ENCODE data around the gene ZNF256. TPM values are rescaled to one million over a fixed set of nuclear protein-coding genes. Genes with fewer than 3 reads are reported as not detected.

ZNF256 gene
- total and polyA plus RNA-seq, 2 of the 13 experiments (the other 11 are each of a cell fraction or from before 2014, with no cell fraction given), result 3.8 to 6.0 TPM

DNA sequence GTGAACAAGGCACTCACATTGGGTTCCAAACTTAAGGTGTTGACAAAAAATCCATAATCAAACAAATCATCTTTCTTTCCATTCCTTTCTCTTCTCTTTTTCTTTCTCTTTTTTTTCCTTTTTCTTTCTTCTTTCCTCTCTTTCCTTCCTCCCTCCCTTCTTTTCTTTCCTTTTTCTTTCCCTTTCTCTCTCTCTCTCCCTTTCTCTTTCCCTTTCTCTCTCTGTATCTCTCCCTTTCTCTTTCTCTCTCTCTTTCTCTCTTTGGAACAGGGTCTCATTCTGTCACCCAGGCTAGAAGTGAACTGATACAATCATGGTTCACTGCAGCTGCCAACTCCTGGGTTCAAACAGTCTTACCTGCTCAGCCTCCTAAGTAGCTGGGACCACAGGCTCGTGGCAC is 14.3 kb upstream of the ZNF256 start (continued):
- TF ChIP-seq, protein P1, sequence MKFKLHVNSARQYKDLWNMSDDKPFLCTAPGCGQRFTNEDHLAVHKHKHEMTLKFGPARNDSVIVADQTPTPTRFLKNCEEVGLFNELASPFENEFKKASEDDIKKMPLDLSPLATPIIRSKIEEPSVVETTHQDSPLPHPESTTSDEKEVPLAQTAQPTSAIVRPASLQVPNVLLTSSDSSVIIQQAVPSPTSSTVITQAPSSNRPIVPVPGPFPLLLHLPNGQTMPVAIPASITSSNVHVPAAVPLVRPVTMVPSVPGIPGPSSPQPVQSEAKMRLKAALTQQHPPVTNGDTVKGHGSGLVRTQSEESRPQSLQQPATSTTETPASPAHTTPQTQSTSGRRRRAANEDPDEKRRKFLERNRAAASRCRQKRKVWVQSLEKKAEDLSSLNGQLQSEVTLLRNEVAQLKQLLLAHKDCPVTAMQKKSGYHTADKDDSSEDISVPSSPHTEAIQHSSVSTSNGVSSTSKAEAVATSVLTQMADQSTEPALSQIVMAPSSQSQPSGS (CRISPR knock-in tag; IDR thresholded peaks at IDR 0.05), result no peak
- TF ChIP-seq, protein P2, sequence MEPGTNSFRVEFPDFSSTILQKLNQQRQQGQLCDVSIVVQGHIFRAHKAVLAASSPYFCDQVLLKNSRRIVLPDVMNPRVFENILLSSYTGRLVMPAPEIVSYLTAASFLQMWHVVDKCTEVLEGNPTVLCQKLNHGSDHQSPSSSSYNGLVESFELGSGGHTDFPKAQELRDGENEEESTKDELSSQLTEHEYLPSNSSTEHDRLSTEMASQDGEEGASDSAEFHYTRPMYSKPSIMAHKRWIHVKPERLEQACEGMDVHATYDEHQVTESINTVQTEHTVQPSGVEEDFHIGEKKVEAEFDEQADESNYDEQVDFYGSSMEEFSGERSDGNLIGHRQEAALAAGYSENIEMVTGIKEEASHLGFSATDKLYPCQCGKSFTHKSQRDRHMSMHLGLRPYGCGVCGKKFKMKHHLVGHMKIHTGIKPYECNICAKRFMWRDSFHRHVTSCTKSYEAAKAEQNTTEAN (CRISPR knock-in tag; conservative IDR thresholded peaks at IDR 0.05), result no peak
- no peak for TF ChIP-seq ZNF256 (CRISPR knock-in tag; conservative IDR thresholded peaks at IDR 0.05)
- no peak for TF ChIP-seq PAX8 (CRISPR knock-in tag; IDR thresholded peaks at IDR 0.05; ENCODE audit: borderline replicate concordance)
- TF ChIP-seq ZNF44 (CRISPR knock-in tag; IDR thresholded peaks at IDR 0.05), result no peak
- TF ChIP-seq, protein P3, sequence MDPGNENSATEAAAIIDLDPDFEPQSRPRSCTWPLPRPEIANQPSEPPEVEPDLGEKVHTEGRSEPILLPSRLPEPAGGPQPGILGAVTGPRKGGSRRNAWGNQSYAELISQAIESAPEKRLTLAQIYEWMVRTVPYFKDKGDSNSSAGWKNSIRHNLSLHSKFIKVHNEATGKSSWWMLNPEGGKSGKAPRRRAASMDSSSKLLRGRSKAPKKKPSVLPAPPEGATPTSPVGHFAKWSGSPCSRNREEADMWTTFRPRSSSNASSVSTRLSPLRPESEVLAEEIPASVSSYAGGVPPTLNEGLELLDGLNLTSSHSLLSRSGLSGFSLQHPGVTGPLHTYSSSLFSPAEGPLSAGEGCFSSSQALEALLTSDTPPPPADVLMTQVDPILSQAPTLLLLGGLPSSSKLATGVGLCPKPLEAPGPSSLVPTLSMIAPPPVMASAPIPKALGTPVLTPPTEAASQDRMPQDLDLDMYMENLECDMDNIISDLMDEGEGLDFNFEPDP (CRISPR knock-in tag; conservative IDR thresholded peaks at IDR 0.05), result no peak
- no peak for TF ChIP-seq KLF16 (CRISPR knock-in tag; IDR thresholded peaks at IDR 0.05)

DNA sequence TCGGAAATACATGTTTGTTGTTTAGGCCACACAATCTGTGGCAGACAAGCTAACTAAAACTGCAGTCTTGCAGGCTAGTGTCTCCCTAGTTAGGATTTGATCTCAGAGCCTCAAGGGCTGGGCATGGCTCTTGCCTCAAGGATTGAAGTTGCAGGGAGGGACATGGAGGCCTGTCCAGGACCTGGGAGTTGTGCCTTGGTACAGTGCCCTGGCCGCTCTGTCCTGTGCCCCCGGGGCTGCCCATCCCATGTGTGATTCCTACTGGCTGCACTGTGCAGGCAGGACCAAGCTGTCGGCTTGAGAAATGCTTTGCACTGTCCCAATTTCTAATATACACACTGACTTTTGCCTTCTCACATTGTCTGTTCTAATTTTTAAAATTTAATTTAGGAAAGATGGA is 7.5 kb upstream of the ZNF256 start:
- Histone ChIP-seq H3K4me1 (ENCODE audit: insufficient read depth, low read length) (no peaks in the 10 kb centered on the region), H3K36me3 (replicated peaks in 1 of 2; ENCODE audit: control insufficient read depth in 1 of 2, insufficient read depth in 2 of 2, low read length in 2 of 2) (no peaks in the 10 kb centered on the region), H3K27me3 (ENCODE audit: control insufficient read depth in 1 of 2, insufficient read depth in 2 of 2, low read length in 2 of 2) (no peaks in the 10 kb centered on the region), H3K4me3 (replicated peaks in 1 of 3; ENCODE audit: insufficient read depth in 1 of 3, low read depth in 2 of 3, low read length in 3 of 3) (no peak overlapping the region; a peak in 1 of 6 replicates), H3K27ac (ENCODE audit: extremely low read length, insufficient read depth, low read length) (no peak overlapping the region), H3K79me2 (ENCODE audit: insufficient read depth, low read length) (no peaks in the 10 kb centered on the region), H3K9me3 (ENCODE audit: low read length) (peaks cover 62% of the 10 kb centered on the region), H3K4me2 (ENCODE audit: low read depth, low read length) (no peak overlapping the region), H4K20me1 (ENCODE audit: insufficient read depth, low read length) (no peaks in the 10 kb centered on the region), H3K9ac (ENCODE audit: insufficient read depth, low read depth, low read length) (no peak overlapping the region), H2AFZ (ENCODE audit: low read length) (no peak overlapping the region)
- WGBS (ENCODE audit: low lambda C conversion rate), result 12% methylated on average over 3 of the region's 4 CpGs
- in situ Hi-C loops (cut with HindIII; ENCODE audit: extremely low pct_ligation_motif_present, low pct_unique_long_range_greater_than_20kb), result no loop called here
- intact Hi-C loops (cut with micrococcal nuclease; ENCODE audit: unreplicated experiment), result no loop called here
- POLR2A ChIA-PET, result no interaction called here
- no peak for FAIRE-seq
- no TSS peak for BruUV-seq (replicated peaks)
- no peak for DNase-seq (ENCODE audit: low spot score)
- ATAC-seq, result no peak
- CTCF ChIA-PET (ENCODE audit: low intra/inter-chr PET ratio, low total read pairs), result no interaction called here
- TF ChIP-seq POLR2AphosphoS2 (IDR thresholded peaks at IDR 0.05; ENCODE audit: low read depth, low read length) (no peak), TGIF2 (CRISPR knock-in tag; IDR thresholded peaks at IDR 0.05) (no peak), NFKBIZ (CRISPR knock-in tag; IDR thresholded peaks at IDR 0.05) (no peak), ZNF121 (CRISPR knock-in tag; IDR thresholded peaks at IDR 0.05) (no peak), ZNF7 (CRISPR knock-in tag; IDR thresholded peaks at IDR 0.05) (no peak), SMARCE1 (IDR thresholded peaks at IDR 0.05; ENCODE audit: borderline replicate concordance) (no peak), ZNF329 (CRISPR knock-in tag; IDR thresholded peaks at IDR 0.05; ENCODE audit: low read depth) (no peak), DNMT1 (CRISPR knock-in tag; IDR thresholded peaks at IDR 0.05) (no peak)
- TF ChIP-seq, protein P4, sequence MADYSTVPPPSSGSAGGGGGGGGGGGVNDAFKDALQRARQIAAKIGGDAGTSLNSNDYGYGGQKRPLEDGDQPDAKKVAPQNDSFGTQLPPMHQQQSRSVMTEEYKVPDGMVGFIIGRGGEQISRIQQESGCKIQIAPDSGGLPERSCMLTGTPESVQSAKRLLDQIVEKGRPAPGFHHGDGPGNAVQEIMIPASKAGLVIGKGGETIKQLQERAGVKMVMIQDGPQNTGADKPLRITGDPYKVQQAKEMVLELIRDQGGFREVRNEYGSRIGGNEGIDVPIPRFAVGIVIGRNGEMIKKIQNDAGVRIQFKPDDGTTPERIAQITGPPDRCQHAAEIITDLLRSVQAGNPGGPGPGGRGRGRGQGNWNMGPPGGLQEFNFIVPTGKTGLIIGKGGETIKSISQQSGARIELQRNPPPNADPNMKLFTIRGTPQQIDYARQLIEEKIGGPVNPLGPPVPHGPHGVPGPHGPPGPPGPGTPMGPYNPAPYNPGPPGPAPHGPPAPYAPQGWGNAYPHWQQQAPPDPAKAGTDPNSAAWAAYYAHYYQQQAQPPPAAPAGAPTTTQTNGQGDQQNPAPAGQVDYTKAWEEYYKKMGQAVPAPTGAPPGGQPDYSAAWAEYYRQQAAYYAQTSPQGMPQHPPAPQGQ (CRISPR knock-in tag; IDR thresholded peaks at IDR 0.05; ENCODE audit: borderline replicate concordance), result no peak
- TF ChIP-seq, protein P5, sequence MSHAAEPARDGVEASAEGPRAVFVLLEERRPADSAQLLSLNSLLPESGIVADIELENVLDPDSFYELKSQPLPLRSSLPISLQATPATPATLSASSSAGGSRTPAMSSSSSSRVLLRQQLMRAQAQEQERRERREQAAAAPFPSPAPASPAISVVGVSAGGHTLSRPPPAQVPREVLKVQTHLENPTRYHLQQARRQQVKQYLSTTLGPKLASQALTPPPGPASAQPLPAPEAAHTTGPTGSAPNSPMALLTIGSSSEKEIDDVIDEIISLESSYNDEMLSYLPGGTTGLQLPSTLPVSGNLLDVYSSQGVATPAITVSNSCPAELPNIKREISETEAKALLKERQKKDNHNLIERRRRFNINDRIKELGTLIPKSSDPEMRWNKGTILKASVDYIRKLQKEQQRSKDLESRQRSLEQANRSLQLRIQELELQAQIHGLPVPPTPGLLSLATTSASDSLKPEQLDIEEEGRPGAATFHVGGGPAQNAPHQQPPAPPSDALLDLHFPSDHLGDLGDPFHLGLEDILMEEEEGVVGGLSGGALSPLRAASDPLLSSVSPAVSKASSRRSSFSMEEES (CRISPR knock-in tag; IDR thresholded peaks at IDR 0.05), result no peak

Measured in HepG2 (cell line).